PC-9 (cell line): Measurements from ENCODE around the gene TFF2. TPM values are rescaled to one million over a fixed set of nuclear protein-coding genes. Genes with fewer than 3 reads are reported as not detected.

Source experiments
- BruUV-seq: library from RNA; stranded (reverse); fragments of 400-500 nt; replicated peaks from 2 replicates; lab custom pipeline; 2021; lab: Mats Ljungman, UMichigan
- CTCF ChIA-PET: fragments of 300-600 bp; sonication (Branson Sonifier 250); formaldehyde crosslinking; loops from one replicate; lab custom pipeline; 2022; ENCODE audit warnings: antibody characterized with exemption; lab: Charles Lee
- POLR2A ChIA-PET: fragments of 300-600 bp; sonication (Branson Sonifier 250); formaldehyde crosslinking; loops from one replicate; lab custom pipeline; 2022; ENCODE audit warnings: antibody characterized with exemption; ENCODE audit not compliant: unreplicated experiment; lab: Charles Lee
- DNase-seq, 2 experiments: peaks; one replicate each; pipeline versions ENCODE4 v3.0.0 to v3.0.0-alpha.2; 2015 to 2022; ENCODE audit warnings: mixed read lengths in 1 of 2
- H2AFZ ChIP-seq: fragments of 200-600 bp; sonication (generic); 2 replicates; pipeline ENCODE4 v1.8.1; 2017; ENCODE audit warnings: antibody characterized with exemption
- H3F3A ChIP-seq: fragments of 200-600 bp; sonication (generic); 2 replicates; pipeline ENCODE4 v1.8.1; 2017; ENCODE audit warnings: antibody characterized with exemption, mild to moderate bottlenecking, low read depth; ENCODE audit not compliant: insufficient read depth
- H3K27ac ChIP-seq: fragments of 200-600 bp; sonication (generic); 2 replicates; pipeline ENCODE4 v1.6.1; 2016; ENCODE audit warnings: mixed run types
- H3K27me3 ChIP-seq: fragments of 200-600 bp; sonication (generic); 2 replicates; pipeline ENCODE4 v1.6.1; 2016; ENCODE audit warnings: low read depth, mixed run types; ENCODE audit not compliant: insufficient read depth
- H3K36me3 ChIP-seq: fragments of 200-600 bp; sonication (generic); 2 replicates; pipeline ENCODE4 v1.6.1; 2016; ENCODE audit warnings: low read depth, mixed run types
- H3K4me1 ChIP-seq: fragments of 200-600 bp; sonication (generic); replicated peaks from 2 replicates; pipeline ENCODE4 v1.6.1; 2016; ENCODE audit warnings: mixed run types; ENCODE audit not compliant: insufficient read depth
- H3K4me2 ChIP-seq: fragments of 200-600 bp; sonication (generic); 2 replicates; pipeline ENCODE4 v1.6.1; 2017; ENCODE audit warnings: mixed run types
- H3K4me3 ChIP-seq: fragments of 200-600 bp; sonication (generic); 2 replicates; pipeline ENCODE4 v1.6.1; 2016; ENCODE audit warnings: mixed run types
- H3K79me2 ChIP-seq: fragments of 200-600 bp; sonication (generic); 2 replicates; pipeline ENCODE4 v1.6.1; 2017; ENCODE audit warnings: low read depth, mixed run types
- H3K9me2 ChIP-seq: fragments of 200-600 bp; sonication (generic); 2 replicates; pipeline ENCODE4 v1.8.1; 2017; ENCODE audit warnings: mild to moderate bottlenecking; ENCODE audit not compliant: insufficient read depth
- H3K9me3 ChIP-seq: fragments of 200-600 bp; sonication (generic); 2 replicates; pipeline ENCODE4 v1.8.1; 2016; ENCODE audit warnings: low read depth; ENCODE audit not compliant: insufficient read depth
- H4K20me1 ChIP-seq: fragments of 200-600 bp; sonication (generic); 2 replicates; pipeline ENCODE4 v1.8.1; 2017; ENCODE audit not compliant: insufficient read depth
- EZH2 ChIP-seq: fragments of 200-600 bp; sonication (generic); IDR thresholded peaks from 2 replicates; pipeline ENCODE4 v1.8.0; 2017; ENCODE audit warnings: antibody characterized with exemption, low read depth
- intact Hi-C: fragments of 100-400 bp; cut with micrococcal nuclease; formaldehyde crosslinking; loops from one replicate; pipeline ENCODE4 v1.10.0; 2022; ENCODE audit not compliant: unreplicated experiment
- total RNA-seq: library from RNA; stranded (reverse); gene quantifications from 2 replicates; pipeline ENCODE4 v1.2.3, GENCODE V29; 2021
- TF ChIP-seq, protein P1 (sequence below): fragments of 200-600 bp; sonication (generic); conservative IDR thresholded peaks from 2 replicates; pipeline ENCODE4 v1.6.1; 2017; ENCODE audit warnings: mixed run types, antibody characterized with exemption, mild to moderate bottlenecking, moderate library complexity

The TFF2 gene
- total RNA-seq, 1 experiment from 2014 or later, result 0.52 TPM

DNA sequence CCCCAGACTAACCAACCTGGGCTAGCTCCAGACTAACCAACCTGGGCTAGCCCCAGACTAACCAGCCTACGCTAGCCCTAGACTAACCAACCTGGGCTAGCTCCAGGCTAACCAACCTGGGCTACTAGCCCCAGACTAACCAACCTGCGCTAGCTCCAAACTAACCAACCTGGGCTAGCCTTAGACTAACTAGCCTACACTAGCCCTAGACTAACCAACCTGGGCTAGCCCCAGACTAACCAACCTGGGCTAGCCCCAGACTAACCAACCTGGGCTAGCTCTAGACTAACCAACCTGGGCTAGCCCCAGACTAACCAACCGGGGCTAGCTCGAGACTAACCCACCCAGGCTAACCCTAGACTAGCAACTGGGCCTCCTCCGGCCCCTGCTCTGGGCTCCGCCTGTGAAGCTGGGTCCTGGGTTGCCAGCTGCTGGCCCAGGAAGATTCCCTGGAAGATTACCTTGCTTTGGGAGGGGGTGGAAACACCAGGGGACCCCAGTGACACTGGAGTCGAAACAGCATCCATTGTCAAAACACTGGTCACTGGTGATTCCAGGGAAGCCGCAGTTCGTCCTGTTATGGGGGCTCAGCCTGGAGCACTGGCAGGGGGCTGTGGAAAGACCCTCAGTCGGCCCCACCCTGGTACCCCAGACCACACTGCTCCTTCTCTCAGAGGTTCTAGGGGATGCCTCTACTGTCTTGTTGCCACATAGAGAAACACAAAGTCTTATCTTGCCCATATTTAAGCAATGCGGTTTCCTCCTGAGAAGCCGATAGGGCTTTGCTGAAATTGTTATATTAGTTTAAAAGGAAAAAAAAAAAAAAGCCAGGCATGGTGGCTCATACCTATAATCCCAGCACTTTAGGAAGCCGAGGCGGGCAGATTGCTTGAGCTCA lies 1.1 kb downstream of the TFF2 start:
- no peak overlapping the region for H3K4me2 ChIP-seq
- H3K9me3 ChIP-seq, result no peaks in the 10 kb centered on the region
- H4K20me1 ChIP-seq, result no peaks in the 10 kb centered on the region
- H3K9me2 ChIP-seq, result no peaks in the 10 kb centered on the region
- H3K79me2 ChIP-seq, result no peaks in the 10 kb centered on the region
- TF ChIP-seq, protein P1, sequence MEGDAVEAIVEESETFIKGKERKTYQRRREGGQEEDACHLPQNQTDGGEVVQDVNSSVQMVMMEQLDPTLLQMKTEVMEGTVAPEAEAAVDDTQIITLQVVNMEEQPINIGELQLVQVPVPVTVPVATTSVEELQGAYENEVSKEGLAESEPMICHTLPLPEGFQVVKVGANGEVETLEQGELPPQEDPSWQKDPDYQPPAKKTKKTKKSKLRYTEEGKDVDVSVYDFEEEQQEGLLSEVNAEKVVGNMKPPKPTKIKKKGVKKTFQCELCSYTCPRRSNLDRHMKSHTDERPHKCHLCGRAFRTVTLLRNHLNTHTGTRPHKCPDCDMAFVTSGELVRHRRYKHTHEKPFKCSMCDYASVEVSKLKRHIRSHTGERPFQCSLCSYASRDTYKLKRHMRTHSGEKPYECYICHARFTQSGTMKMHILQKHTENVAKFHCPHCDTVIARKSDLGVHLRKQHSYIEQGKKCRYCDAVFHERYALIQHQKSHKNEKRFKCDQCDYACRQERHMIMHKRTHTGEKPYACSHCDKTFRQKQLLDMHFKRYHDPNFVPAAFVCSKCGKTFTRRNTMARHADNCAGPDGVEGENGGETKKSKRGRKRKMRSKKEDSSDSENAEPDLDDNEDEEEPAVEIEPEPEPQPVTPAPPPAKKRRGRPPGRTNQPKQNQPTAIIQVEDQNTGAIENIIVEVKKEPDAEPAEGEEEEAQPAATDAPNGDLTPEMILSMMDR, result no peak
- no peak for TF ChIP-seq EZH2
- intact Hi-C loops, result no loop called here
- no TSS peak for BruUV-seq
- no peaks in the 10 kb centered on the region for H3K36me3 ChIP-seq
- H2AFZ ChIP-seq, result no peak overlapping the region
- DNase-seq, result no peak
- ChIA-PET POLR2A (interaction anchor here (0.6 kb wide), 1 partner anchor 392 kb away, joined by 4 read pairs; no protein-coding TSS in a partner anchor), CTCF (no interaction called here)
- H3K27me3 ChIP-seq, result no peaks in the 10 kb centered on the region
- no peaks in the 10 kb centered on the region for H3F3A ChIP-seq
- H3K27ac ChIP-seq, result no peak overlapping the region
- peaks cover 10% of the 10 kb centered on the region; the same call in 1 of the 2 replicates for H3K4me1 ChIP-seq
- no peak overlapping the region for H3K4me3 ChIP-seq

DNA sequence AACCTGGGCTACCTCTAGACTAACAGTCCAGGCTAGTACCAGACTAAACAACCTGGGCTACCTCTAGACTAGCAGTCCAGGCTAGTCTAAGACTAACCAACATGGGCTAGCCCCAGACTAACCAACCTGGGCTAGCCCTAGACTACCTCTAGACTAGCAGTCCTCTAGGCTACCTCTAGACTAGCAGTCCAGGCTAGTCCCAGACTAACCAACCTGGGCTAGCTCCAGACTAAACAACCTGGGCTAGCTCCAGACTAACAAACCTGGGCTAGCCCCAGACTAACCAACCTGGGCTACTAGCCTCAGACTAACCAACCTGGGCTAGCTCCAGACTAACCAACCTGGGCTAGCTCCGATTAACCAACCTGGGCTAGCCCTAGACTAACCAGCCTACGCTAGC lies 2.0 kb downstream of the TFF2 start:
- Histone ChIP-seq H2AFZ (no peak overlapping the region), H3K27ac (no peak overlapping the region), H3K4me1 (peaks cover 10% of the 10 kb centered on the region; the same call in 1 of the 2 replicates), H3K9me2 (no peaks in the 10 kb centered on the region), H3K36me3 (no peaks in the 10 kb centered on the region), H3K79me2 (no peaks in the 10 kb centered on the region), H3K4me3 (no peak overlapping the region), H4K20me1 (no peaks in the 10 kb centered on the region), H3F3A (no peaks in the 10 kb centered on the region), H3K27me3 (no peaks in the 10 kb centered on the region), H3K4me2 (no peak overlapping the region), H3K9me3 (no peaks in the 10 kb centered on the region)
- DNase-seq, result no peak
- intact Hi-C loops, result no loop called here
- CTCF ChIA-PET, result no interaction called here
- BruUV-seq, result no TSS peak
- POLR2A ChIA-PET, result interaction anchor here (0.6 kb wide), 1 partner anchor 393 kb away, joined by 4 read pairs; no protein-coding TSS in a partner anchor
- TF ChIP-seq, protein P1, result no peak
- no peak for TF ChIP-seq EZH2

- no peak overlapping the region for H3K4me3 ChIP-seq
- BruUV-seq, result no TSS peak
- TF ChIP-seq, protein P1, result no peak
- TF ChIP-seq EZH2, result no peak
- no peaks in the 10 kb centered on the region for H3F3A ChIP-seq
- H3K9me2 ChIP-seq, result no peaks in the 10 kb centered on the region
- H3K27ac ChIP-seq, result no peak overlapping the region
- ChIA-PET POLR2A (no interaction called here), CTCF (no interaction called here)
- no peaks in the 10 kb centered on the region for H3K27me3 ChIP-seq
- no peaks in the 10 kb centered on the region for H3K36me3 ChIP-seq
- H2AFZ ChIP-seq, result no peak overlapping the region
- no peak for DNase-seq
- no peaks in the 10 kb centered on the region for H4K20me1 ChIP-seq
- H3K79me2 ChIP-seq, result no peaks in the 10 kb centered on the region
- no peaks in the 10 kb centered on the region for H3K9me3 ChIP-seq
- peaks cover 10% of the 10 kb centered on the region; the same call in 1 of the 2 replicates for H3K4me1 ChIP-seq
- H3K4me2 ChIP-seq, result no peak overlapping the region
- intact Hi-C loops, result no loop called here
Measured at GRCh38 chr21:42347601-42348327, 3.0 kb downstream of the TFF2 start.
